GM12892 (cell line): Measurements from ENCODE around the gene GNG13.

Source experiments
- POLR2A ChIP-seq: IDR thresholded peaks from 2 replicates; pipeline ENCODE4 v1.6.1; 2011; ENCODE audit warnings: low read depth, low read length, control low read depth
- POLR2AphosphoS5 ChIP-seq: IDR thresholded peaks from 2 replicates; pipeline ENCODE4 v1.6.1; 2011; ENCODE audit warnings: low read depth, low read length, control low read depth

DNA sequence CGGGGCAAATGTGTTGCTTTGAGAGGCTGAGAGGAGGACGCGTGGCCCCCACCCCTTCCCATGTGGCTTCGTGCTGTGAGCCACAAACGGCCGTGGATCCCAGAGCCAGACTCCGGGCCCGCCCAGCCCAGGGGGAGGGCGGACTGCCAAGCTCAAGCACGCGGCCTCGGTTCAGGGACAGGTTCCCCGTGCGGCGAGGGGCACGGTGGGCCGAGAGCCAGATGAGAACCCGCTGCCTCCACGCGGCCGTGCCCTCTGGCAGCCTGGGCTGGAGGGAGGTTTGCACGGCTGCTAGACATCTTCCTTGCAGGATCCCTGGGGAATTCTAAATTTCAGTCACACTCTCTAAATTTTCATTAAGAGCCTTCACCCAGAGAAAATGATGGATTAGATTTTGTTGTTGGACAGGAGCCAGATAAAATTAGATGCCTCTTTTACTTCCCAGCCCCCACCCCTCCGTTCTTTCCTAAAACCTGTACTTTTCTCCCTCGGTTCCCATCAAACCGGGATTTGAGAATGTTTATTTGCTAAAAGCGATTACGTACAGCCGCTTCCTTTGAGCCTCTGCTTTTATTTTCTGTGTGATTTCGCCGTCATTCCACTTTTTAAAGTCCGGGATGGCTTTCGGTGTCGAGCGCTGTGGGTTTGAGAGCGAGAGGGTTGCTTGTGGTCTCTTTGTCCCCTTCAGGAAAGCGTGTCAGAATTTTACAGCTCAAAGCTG lies 25.0 kb upstream of the GNG13 start:
- TF ChIP-seq POLR2A, result no peak
- TF ChIP-seq POLR2AphosphoS5, result no peak
